Right lobe of liver (tissue), 4 donors: ENCODE measurements around the gene ORC1.

Source experiments
- CTCF ChIP-seq, 4 donors: fragments of 200-600 bp in 3 of 4; fragments of 450-650 bp in 1 of 4; IDR thresholded peaks; one replicate each; pipeline versions ENCODE4 v1.5.1 to v1.8.0; 2016 to 2022; ENCODE audit warnings: antibody characterized with exemption in 4 of 4, mild to moderate bottlenecking in 2 of 4
- POLR2A ChIP-seq: fragments of 450-650 bp; IDR thresholded peaks from one replicate; pipeline ENCODE4 v1.6.1; 2017; ENCODE audit warnings: antibody characterized with exemption, mild to moderate bottlenecking
- donor health status: DM: no; HTN: no; CAD: no.
- donor health status: DM: no; HTN: no; CAD: no.
- donor health status: DM: no; HTN: yes; CAD: no.

GRCh38 chr1:52328615-52329014, 75.6 kb downstream of the ORC1 start:
- no peak for TF ChIP-seq POLR2A
- no peak for TF ChIP-seq CTCF (IDR thresholded peaks at IDR 0.05)
